HG03045 (cell line): ENCODE measurements around the gene LMAN1L.
A peak's percentile ranks its signal among the peaks of the same experiment; 100 is the strongest.

Source experiments
- ATAC-seq: cut with Tn5 transposase; IDR thresholded peaks from one replicate; pipeline ENCODE4 v1.9.1; 2021; ENCODE audit warnings: mild to moderate bottlenecking, moderate library complexity; ENCODE audit not compliant: unreplicated experiment

LMAN1L gene

DNA sequence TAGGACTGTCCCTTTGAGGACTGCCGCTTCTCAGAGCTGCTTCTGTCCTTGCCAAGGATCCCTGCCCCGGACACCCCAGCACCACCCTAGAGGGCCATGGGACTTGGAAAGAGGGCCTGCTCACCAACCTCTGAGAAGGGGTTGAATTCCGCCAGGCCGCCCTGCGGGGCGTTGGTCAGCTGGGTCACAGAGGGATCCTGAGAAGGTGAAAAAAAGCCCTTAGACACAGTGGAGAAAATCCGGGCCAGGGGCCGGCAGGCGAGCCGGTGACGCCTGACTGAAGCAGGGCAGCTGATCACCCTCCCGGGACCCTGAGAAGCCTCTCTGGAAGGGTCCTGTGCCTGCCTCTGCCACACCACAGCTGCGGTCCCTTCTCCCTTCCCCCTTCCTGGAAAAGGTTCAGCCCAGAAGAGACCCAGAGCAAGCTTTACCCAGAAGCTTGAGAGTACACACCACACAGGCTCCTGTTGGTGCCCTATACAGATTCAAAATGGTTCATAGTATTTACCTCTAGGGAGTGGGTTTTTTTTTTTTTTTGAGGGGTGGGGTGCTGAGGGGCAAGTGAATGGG, 41.9 kb downstream of the LMAN1L start:
- no peak for ATAC-seq

DNA sequence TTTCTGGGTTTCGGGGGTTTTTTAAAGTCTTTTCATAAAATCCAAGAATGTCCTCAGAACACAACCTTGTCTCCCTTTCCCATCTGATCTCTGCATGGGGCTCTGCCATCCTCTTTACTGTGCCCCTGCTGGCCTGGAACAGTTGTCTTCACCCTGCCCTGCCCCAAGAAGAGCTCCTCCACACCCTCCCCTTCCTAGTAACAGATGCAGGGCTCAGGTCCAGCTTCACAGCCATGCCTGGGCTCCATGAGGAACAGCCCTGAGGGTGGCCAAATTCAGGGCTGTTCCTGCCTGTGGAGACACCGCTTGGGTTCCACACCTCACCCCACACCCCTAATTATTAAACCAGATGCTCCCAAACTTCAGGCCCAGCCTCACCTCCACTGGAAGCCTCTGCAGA, 43.2 kb downstream of the LMAN1L start:
- ATAC-seq = no peak

DNA sequence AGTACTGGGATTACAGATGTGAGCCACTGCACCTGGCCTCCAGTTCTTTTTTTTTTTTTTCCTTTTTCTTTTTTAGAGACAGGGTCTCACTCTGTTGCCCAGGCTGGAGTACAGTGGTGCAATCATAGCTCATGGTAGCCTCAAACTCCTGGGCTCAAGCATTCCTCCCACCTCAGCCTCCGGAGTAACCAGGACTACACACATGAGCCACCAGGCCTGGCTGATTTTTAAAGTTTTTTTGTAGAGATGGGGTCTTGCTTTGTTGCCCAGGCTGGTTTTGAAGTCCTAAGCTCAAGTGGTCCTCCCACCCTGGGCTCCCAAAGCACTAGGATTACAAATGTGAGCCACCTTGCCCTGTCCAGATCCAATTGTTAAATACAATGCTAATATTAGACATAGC, 43.9 kb downstream of the LMAN1L start:
- ATAC-seq = no peak

DNA sequence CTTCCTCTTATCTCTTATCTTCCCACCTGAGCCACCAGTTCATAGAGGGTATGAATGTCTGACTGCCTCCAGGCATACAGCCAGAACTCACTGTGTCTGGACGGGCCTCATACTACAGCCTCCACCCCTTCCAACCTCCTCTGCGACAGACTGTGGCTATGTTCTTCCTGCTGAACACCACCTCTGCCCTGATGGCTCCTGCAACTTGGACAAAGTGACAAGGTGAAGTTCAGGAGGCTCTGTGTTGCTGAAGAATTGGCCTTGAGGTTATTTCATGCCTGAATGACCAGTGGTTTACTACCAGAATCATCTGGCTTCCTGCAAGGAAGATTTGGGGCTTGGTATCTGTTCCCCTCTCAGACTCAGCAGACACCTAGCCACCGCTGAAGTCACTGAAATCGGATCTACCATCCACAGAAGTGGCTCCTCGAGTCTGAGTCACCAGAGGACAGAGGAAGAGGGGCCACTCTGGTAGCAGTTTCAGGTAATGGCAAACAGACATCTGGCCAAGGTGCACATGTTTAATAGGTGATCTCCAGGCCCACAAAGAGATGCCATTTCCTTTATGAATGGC, 44.5 kb downstream of the LMAN1L start:
- peak; percentile 75 for ATAC-seq

DNA sequence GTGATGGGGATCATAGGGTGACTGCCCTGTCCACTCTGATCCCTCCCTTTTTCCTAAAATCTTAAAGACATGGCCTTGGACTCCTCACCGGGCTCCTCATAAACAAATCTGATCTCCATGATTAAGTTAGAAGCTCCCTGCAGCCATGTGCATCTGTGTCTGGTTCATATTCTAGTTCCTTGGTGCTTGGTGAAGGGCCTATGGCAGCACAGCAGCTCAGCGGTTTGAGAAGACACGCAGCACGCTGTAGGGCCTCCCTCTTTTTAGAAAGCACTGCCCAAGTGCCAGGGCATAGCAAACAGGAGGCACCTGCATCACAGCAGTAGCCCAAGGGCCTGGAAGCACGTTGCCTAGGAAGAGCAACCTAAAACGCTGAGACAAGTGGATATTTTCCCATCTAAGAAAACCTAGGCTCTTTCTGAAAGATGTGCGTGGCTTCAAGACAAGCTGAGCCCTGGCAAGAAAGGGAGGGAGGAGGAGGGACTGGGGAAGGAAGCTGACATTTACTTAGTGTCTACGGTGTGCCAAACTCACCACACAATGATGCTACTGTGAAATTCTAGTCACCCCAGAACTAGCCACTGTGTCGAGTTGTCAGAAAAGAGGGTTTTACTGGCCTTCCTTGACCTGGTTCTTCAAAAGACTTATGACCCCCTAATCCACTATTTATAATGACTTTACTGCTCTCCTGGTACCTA, 45.2 kb downstream of the LMAN1L start:
- ATAC-seq = no peak

DNA sequence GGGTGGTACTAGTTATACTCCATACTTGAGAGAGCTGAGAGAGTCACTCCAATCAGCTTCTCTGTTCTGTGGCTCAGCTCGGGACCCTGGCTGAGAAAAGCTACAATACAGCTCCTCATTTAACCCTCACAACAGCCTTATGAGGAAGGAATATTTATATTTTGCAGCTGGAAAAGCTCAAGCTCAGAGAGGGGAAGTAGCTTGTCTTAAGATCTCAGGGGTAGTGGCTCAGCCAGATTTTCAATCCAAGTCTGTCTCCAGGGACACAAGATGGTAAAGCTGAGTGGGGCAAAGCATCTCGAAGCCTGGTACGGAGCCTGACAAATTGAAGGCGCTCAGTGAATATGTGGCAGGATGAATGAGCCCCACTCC, 45.7 kb downstream of the LMAN1L start:
- ATAC-seq = no peak

DNA sequence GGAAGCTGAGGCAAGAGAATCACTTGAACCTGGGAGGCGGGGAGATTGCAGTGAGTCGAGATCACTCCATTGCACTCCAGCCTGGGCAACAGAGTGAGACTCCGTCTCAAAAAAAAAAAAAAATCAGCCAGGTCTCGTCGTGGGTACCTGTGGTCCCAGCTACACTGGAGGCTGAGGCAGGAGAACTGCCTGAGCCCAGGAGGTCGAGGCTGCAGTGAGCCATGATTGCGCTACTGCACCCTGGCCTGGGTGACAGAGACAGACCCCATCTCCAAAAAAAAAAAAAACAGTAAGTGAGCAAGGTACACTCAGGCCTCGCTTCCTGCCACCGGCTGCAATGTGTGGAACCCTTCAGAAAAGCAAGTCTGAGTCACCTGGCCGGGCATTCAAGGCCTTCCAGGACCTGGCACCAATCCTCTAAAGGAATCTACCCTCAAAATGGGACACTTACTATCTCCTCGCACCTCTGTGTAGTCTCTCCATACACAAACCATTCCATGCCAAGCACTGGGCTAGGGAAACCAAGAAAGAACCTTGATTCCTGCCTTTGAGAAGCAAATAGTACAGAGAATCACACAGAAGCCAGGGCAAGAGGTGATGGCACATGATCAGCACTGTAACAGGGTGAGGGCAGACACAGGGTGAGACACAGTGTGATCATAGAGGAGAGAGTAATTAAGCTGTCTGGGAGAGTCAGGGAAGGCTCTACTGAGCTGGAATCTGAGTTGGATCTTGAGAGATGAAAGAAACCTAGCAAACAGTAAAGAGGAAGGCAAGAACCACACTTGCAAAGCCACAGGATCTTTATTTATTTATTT, 50.8 kb downstream of the LMAN1L start:
- no peak for ATAC-seq

DNA sequence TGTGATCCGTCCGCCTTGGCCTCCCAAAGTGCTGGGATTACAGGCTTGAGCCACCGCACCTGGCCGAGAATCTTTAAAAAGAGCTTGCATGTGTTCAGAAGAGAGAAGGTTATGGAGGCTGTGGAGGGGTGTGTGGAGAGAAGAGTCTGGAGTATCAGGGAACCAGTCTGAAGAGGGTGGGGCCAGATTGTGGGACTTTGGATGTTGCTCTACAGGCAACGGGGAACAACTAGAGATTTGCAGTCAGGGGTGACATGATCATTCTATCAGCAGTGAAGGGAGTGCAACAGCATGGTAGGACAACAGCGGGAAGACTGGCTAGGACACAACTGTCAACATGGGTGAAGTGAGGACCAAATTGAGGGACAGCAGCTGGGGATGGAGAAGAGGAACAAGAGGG, 51.7 kb downstream of the LMAN1L start:
- no peak for ATAC-seq

DNA sequence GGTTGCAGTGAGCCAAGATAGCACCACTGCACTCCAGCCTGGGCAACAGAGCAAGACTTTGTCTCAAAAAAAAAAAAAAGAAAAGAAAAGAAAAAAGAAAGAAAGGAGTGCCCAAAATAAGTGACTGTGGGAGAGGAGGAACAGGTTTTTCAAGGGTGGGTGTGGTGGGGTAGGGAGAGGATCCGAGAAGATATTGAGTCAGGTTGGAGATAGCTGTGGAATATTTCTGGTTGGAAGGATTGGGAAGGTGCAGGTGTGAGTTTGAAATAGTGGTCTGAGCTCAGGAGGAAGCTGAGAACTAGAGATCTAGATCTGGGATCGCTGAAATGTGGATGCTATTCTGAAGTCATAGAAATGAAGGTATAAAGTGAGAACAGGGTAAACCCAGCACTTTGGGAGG, 52.7 kb downstream of the LMAN1L start:
- ATAC-seq = no peak

DNA sequence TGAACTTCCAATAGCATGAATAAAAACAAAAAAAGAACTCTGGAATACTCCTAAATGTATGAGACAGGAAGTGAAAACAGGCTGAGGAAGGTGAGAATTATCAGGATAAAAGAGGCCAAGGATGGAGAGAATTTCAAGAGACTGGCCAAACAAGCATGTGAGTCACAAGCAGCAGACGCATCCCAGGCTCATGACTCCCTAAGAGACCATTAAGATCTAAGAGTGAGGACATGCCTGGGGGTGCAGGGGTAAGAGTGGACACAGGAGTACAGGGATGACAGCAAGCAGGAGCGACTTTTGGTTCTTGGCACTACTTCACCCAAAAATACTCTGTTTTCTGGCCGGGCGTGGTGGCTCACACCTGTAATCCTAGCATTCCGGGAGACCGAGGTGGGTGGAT, 53.5 kb downstream of the LMAN1L start:
- no peak for ATAC-seq

DNA sequence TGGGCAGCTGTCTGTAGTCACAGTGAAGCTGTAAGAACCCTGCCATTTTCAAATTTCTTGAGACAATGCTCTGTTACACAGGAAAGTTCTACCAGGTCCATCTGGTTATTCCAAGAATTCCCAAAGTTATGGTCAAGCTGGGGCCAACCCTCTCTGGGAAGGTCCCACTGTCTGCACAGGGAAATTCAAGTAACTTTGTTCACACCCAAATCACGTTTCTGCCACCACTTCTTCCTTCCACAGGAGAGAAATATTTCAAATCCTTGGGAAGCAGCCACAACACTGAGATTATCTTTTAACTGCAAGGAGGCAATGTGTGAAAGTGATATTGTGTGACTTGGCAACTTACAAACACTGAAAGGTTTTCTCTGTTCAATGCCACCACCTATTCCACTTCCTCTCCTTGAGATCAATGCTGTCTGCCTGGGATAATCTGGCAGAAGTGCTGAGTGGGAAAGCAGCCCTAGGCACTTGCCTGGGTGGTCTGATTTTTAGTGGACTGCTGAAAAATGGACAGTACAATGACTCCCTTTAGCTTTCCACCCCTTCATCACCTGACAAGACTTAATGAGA, 54.9 kb downstream of the LMAN1L start:
- ATAC-seq = no peak

DNA sequence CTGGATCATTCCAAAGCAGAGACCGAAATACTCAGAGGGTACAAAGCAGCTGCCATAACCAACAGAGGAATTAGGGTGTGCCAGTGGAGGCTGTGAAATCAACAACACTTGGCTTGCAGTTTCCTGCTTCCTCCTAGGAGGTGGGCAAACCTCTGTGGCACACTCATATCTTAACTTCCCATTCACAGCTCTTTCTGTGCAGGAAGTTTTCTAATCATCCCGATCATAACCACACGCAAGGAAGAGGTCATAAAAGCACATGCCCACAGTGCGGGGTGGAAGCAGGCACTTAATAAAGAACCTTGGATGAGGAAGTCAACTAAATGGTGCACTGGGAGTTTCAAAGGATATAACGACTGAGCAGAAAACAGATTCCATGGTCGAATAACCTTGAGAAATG, 55.4 kb downstream of the LMAN1L start:
- no peak for ATAC-seq

DNA sequence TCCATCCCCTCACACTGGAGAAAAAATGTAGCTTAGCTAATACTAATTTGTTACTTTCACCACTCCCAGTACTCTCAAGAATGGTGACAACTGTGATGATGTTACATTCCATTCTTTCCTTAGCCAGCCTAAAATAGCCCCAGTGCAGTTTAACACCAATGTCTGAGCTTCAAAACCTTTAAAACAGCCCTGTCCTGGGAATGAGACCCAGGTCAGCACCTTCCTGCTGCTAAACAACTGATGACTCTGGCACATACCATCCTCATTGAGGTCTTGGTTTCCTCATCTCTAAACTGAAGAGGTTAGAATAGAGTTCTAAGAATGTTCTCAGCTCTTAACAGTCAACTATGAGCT, 56.7 kb downstream of the LMAN1L start:
- no peak for ATAC-seq

DNA sequence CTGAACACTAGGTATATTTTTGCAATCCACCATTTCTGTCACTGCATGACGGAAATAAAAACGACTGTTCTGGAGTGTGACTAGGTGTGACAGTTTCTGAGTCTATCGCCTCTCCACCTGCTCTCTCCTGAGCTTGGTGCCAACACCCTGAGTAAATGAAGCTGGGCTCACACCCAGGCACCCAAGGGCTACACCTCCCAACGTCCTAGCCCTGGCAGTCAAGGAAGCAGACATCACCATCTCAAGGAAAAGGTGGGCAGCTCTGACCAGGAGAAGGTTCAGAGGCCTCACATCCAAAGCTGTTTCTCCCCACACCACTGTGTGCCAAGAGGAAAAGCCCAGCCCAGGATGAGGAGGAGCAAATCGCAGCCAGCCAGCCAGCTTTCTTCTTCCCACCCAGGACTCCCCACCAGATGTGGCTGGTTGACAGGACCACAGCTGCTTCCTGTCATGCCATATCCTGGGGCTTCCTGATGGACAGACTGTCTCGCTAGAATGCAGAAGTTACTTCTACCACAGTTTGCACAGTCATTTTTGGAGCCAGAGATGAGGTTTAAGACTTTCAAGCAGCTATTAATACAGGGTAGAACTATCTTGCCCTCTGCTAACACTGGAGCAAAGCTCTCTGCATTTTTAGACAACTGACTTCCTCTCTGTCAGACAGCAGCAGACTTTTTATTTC, 57.2 kb downstream of the LMAN1L start:
- ATAC-seq = peak; percentile 43

DNA sequence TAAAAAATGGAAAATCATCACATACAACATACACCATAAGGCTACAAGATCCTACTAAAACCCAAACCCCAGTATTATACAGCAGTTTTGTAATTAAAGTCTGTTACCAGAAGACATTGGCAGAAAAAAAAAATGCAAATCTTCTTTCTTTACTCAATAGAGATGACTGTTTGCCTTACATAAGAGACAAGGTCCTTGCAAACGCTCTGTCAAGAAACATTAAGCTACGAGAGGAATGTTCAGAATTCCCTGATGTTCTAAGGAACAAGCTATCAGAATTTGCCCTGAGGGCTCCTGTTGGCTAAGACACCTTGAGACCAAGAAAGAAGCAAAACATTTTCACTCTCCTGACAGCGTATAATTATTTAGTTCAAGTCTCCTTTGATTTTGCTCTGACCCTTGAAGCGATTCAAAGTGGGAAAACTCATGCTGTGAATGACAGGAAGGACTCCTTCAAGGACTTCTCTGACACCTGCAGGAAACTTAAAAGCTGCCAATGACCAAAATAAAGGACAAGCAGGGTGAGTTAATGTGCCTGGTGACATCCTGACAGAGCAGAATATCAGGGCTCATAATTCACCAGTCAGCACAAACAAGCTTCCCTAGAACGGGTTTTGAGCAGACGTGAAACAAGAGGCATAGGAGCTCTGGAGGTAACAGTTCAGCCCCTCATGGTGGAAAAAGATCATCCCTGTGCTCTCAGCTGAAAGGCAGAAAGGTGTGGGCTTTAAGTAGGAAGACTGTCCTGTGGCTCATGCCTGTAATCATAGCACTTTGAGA, 58.0 kb downstream of the LMAN1L start:
- no peak for ATAC-seq

DNA sequence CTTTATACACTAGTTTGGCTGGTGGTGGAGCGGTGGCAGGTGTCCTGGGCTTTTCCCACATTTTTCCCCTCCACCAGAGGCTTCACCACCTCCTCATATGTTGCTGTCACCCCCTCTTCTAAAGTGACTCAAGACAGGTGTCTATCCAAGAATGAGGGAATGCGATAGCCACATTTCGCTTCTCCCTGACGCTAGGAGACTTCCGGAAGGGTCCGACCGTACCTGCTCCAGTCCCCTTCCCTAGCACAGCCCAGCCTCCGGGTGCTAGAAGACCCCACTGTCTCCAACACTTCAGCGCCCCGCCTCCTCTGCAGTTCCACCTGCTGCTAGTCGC, 60.0 kb downstream of the LMAN1L start:
- ATAC-seq = no peak

DNA sequence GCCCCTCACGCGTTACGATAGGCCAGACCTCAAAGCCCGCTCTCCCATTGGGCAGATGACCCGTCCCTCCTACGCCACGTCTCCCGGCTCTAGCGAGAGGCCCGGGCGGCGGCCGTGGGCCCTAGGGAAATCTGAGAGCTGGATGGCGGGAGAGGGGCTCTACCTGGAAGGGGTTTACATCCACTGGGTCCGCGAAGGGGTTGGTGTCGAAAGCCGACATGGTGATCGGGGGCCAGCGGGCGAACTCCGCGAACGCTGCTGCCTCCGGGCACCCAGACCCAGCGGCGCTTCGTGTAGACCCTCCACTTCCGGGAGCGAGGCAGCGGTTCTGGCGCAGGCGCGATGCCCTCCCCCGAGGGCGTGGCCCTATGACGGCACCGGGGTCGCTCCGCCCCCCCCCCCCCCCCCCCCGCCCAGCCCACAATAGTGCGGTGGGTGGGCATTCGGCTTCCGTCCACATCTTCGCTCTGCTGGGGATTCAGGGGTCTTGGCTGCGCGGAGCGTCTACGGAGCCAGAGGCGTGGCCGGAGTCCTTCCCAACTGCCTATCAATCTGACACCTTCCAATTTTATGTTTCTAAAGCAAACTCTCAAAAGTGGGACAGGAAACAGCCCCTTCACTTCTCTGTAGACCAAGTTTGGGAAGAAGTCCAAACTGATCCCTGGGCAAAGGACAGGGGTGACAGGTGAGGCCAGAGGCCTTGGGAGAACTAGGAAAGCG, 60.6 kb downstream of the LMAN1L start, which contains the start of gene SCAMP2:
Gene SCAMP2 (minus strand): TSS at position 330 of the 720 bp plus-strand sequence. CDS start 110 bp downstream, at position 220.
- peak; percentile 82 for ATAC-seq

DNA sequence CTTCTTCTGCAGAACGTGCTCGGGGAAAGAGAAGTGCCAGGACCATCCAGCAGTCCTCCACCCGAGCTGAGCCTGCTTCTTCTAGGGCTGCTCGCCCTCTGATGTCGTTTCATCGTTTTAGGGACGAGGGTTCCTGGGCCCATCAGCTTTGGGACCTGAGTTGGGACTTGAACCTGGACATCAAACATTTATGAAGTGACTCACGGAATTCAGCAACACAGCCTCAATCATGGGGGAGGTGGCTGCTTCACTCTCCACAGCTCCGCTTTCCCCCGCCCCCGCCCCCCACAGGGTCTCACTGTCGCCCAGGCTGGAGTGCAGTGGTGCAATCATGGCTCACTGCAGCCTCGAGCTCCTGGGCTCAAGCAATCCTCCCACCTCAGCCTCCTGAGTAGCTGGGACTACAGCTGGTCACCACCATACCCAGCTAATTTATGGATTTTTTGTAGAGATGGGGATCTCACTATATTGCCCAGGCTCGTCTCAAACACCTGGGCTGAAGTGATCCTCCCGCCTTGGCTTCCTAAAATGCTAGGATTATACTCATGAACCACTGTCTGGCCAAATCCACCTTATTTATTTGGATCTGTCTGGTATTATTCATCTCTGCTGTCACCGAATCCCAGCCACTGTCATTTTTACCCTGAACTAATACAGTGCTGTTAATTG, 61.3 kb downstream of the LMAN1L start:
- ATAC-seq = no peak
